Right kidney (tissue), 1 donor: ENCODE results near the gene HSPA12A.

Experiments
- DNase-seq: peaks from one replicate; pipeline ENCODE4 v3.0.0-alpha.2; 2016

HSPA12A gene

DNA sequence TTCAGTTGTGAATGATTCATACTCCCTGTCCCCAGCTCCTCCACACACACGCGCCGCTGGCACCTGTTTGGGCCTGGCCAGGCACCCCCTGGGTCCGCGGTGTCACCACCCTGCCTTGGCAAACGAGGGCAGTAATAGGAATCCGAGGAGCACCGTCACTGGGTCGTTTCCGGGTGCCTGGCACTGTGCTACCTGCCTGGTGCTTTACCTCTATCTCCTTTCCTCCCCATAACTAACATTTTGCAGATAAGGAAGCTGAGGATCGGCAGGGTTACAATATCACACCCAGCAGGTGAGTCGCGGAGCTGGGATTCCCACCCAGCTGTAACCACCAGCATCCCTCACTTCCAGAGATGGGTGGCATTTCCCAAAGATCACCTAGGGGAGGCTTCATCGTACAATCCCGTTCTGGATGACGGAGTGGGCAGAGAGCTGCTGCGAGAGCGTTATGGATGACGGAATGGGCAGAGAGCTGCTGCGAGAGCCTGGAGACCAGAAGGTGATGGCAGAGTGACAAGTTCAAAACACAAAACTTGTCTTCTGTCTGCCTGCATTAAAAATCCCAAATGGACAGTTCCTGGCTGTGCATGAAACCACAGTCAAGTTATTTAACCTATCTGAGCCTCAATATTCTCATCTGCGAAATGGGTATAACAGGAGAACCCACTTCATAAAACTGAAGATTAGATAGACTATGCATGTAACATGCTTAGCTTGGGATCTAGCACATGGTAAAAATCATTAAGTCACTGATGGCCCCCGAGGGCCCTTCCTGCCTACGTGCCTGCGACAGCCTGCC is 1.1 kb upstream of the HSPA12A start:
- no peak for DNase-seq

DNA sequence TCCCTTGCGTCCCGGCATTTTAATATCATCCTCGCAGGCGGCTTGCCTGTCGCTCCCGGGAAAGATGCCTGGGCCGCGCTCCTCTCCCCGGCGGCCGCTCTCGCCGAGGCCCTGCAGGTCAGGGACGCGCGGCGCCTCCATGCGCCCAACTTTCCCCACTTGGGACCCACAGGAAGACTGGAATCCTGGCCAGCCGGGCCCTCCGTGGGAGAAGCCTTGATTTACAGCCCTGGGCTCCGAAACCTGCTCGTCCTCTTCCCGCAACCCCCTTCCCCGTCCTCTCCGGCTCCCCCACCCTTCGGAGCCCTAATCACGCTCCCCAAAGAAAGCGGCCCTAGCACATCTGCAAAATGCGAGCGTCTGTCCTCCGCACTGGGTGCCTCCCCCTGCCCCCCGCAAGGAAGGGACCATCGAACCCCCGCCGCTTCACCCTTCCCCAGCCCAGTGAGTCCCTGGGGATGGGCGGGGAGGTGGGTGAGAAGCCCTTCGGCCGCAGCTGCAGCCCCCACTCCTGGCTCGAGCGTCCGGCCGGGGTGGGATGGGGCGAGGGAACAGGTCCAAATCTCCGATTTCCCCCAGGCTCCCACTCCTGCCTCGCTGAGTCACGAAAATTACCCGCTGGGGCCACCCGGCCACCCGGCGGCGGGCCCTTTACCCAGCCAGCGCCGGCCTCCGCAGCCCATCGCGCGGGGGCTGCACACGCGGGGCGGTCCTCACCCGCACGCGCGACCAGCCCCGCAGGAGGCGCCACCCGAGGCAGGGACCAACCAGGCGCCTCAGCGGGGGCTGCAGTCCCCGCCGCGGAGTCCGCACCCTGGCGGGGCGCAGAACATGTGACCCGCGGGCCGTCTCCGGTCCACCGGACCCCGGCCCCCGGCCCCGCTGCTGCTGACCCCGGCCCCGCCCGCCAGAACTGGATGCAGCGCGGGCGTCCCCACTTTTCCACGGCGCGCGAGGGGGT is 695 bp downstream of the HSPA12A start:
- DNase-seq: peak; percentile 68

DNA sequence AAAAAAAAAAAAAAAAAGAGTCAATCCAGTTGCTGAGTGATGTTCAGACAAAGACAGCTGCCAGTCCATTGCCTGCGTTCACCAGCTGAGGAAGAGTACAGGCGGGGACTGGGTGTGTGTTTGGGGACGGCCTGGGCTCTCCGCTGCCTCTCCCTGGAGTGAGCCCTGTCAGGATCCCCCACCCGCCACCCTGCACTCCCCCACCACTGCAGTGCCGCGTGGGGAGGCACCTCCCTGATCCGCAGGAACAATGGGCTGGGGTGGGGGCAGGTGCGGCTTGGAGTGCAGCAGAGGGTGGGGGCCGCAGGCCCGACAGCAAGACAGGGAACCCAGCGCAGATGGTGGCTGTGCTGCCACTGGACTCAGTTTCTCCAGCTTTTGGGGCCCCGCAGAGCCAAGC is 1.4 kb downstream of the HSPA12A start:
- DNase-seq: no peak

DNA sequence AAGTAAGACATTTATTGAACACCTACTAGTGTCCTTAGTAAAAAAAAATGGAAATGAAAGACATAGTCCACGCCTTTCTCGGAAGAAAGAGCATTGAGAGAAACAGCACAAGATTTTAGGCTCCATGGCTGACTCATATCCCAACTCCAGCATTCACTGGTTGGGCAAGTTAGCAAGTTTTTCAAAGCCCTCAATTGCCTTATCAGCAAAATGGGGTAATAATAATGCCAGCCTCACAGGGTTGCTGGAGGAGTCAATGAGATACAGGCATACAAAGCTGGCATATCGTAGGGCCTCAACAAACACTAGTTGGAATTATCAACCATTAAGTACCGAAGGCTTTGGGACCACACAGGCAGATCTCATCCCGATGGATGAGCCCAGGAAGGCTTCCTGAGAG is 4.0 kb downstream of the HSPA12A start:
- no peak for DNase-seq

DNA sequence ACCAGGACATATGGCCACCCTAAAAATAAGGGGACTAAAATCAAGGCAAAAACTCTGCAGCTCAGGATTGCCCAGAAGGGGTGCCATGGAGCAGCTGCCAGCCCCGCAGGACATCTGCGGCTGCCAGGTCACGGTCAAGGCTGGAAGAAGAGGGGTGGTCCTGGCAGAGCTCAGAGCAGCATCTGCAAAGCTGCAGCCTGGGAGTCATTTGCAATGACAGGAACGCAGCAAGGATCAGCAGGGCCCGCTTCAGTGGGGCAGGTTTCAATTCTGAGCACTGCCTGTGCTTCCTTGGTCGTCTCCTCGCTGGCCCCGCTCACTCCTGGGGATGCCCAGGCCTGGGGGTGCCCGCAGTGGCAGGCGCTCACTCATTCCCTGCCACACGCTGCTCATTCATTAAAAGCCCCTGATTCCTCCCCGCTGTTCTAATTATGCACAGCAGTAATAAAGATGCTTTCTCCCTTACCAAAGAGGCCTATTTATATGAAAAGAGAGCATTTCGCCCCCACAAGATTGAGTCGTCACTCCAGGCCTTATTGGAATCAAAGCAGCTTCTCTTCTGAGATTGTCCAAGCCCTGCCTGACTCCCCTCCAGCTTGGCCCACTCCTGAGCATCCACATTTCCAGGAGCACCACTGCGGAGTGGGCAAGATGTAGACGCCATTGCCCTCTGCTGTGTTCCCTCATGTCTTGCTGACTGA is 4.6 kb downstream of the HSPA12A start:
- no peak for DNase-seq

DNA sequence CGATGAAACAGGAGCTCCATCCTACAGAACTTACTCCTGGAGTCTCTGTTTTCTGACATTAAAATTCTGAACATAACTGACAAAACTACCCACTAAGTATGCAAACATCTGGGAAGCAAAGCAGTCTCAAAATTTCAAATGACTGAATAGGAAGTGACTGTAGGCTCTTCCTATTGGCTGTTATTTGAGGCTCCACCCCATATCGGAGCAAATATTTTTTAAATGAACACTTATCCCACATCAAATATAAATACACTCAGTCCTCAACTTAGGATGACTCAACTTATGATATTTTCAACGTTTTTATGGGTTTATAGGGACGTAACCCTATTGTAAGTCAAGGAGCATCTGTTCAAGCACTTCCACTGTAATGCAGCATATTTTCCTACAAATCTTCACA is 8.8 kb downstream of the HSPA12A start:
- DNase-seq: no peak

DNA sequence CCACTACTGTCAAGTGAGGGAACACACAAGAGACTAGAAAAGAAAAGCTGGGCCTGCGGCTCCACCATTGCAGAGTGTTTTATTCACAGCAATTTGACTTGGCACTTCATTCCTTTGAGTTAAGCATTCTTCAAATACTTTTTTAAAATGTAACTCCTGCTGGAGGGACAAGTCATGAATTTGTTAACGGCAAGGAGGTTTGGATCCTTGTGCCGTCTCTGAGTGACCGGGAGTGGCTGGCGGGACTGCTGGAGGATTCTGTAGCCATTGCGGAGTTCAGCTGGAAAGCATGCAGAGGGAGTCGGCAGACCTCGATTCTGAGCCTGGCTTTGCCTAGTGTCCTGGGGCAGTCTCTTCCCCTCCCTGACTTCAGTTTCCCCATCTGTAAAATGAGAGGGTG is 9.8 kb downstream of the HSPA12A start:
- DNase-seq: no peak

DNA sequence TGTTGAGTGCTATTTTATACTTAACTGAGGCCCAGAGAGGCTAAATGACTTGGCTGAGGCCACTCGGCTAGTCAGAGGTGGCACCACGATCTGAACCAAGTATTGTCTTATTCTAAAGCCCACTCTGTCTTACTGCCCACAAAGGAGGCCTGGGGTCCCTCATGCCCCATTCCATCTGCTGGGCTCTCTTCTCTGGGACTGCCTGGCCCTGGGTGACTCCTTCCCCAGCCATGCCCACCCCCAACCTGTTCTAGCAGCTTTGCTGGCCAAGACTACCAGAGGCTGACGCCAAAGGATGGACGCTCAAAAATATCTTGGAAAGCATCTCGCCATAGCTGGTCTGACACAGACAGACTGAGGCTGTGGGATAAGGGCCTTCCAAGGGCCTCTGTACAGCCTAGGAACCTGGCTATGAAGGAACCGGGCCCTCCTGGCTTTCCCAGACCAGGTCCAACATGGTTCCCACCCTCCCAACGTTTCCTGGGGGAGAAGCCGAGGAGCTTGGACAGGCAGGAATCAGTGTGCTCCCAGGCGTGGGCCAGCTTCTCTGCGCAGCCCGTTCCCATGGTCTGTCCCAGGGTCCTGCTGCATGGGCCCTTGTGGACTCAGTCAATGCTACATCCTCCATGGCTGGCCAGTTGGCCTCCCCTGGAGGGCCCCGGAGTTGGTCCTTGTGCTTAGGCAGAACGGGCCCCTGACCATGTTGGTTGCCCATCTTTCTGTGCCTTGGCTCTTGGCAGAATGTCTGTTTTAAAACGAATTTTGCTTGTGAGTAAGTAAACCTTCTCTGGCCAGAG is 11.7 kb downstream of the HSPA12A start:
- no peak for DNase-seq

DNA sequence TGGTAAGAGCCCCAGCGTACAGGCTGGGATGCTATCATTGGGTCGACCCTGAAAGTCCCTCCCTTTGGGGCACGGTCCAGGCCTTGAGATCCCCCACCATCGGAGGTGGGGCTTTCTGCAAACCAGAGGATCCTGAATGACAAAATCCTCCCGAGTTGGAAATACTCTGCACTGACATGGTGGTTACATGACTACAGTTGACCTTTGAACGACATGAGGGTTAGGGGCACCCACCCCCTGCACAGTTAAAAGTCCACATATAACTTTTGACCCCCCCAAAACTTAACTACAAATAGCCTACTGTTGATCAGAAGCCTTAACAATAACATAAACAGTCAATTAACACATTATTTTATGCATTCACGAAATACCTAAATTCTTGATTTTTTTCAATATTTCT is 13.1 kb downstream of the HSPA12A start:
- DNase-seq: no peak

DNA sequence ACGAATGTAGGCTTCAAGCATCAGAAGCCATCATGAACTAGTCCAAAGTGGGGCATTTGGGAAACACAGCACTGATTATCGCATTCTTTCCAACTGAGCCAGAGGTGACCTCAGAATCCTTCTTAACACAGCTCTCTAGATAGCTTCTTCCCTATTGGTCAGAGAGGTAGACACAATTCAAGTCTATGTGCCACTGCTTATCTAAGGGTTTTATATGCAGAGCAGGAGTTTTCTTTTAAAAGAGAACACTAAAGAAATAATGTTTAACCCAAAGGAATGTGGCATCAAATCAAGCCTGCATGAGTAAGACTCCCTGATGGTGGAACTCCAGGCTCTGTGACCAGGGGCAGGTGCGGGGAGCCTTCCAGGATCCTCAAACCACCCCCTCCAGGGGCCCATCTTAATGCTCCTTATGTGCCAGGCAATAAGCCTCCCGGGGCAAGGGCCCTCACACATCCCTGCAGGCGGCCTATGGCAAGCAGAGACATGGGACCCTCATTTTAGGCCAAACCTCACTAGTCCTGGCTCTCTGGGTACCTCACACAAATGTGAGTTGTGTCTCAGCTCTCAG is 13.8 kb downstream of the HSPA12A start:
- DNase-seq: no peak

DNA sequence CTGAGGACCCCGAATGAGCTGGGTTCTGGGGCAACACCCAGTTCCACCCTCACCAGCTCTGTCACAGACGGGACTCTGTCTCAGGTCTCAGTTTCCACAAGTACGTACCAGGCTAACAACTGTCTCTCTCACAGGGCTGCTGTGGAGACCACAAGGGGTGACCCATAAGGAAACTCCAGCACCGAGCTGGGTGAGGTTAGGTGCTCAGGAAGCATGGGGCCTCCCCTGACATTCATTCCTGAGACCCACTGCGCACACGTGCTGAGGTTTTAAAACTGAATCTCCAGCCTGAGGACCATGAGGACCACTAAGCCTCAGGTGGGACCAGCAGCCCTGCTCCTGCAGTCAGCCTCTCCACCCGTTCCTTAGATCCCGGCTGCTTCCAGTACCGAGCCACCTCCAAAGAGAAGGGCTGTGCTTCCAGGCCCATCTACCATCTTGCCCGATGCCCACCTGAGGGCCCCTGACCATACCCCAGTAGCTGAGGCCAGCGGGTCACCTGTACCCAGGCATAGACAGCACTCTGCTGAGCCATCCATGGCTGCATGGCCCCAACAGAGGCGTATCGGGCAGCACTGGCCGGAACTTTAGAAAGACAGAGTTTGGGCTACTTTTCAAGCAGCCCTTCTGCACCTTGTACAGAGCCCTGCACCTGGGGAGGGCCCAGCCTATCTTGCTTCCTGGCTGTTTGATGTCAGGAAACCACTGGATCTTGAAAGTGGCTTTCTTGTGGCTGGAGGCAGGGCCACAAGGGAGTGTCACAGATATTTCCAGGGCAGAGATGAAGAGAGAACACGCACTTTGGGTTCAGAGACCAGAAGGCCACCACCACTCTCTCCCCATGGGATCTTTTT is 18.7 kb downstream of the HSPA12A start:
- DNase-seq: no peak

DNA sequence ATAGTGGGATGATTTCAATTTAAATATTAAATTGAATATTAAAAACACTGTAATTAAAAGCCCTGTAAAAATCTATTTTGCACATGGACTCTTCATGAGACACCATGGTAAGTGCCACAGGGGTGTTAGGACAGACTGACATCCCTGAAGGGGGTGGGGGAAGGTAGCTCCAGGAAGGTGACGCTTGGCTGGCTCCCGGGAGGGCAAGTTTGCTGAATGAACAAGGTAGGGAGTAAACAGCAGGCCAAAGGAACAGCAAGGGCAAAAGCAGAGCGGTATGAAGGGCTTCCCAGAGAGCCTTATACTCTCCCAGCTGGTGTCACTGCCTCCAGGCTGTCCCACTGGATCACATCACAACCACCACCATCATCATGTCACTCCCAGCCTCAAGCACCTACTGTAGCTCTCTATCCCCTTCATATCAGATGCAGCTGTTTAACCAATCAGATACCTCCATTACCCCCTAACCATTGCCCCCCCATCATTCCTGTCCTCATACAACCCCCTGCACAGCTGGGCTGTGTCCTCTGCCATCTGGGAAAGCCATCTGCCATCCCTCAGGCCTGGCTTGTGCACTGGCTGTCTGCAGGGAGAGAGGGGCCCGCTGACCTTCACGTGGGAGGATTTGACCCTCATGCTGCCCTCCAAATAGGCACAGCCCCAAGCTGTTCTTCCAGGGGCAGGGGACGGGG is 19.5 kb downstream of the HSPA12A start:
- no peak for DNase-seq

DNA sequence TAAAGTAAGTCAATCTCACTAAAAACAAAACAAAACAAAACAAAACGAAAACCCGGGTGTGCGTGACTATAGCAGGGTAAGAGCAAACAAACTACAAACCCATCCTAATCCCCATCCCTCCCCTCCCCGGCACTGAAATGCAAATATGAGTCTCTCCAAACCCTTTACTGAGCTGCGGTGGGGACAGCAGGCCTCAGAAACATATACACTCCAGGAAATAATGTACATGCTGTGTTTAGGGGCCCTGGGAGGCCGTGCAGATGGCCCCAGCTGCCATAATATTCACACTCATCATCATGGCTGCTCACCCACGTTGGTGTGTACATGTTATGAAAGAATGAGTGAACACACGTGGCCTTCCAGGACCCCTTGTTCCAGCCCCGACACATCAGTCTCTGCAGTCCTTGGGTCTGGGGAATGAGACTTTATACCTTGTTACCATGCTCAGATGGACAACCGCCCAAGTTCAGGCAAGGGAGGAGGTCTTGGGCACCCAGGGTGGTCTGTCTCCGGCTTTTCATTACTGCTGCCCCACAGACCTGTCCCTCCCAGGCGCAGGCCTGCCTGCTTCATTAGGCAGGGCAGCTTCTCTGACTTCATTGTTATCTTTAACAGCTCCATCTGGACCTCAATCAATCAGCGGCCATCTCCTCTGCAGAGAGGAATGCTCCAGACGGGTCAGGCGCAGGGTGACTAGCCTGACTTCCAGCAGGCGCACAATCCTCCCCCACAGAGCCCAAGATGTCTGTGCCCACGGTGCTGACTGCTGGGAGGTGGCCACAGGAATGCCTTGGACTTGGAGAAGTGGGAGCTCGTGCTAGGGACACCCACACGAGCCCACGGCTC is 20.6 kb downstream of the HSPA12A start:
- peak; percentile 73 for DNase-seq

DNA sequence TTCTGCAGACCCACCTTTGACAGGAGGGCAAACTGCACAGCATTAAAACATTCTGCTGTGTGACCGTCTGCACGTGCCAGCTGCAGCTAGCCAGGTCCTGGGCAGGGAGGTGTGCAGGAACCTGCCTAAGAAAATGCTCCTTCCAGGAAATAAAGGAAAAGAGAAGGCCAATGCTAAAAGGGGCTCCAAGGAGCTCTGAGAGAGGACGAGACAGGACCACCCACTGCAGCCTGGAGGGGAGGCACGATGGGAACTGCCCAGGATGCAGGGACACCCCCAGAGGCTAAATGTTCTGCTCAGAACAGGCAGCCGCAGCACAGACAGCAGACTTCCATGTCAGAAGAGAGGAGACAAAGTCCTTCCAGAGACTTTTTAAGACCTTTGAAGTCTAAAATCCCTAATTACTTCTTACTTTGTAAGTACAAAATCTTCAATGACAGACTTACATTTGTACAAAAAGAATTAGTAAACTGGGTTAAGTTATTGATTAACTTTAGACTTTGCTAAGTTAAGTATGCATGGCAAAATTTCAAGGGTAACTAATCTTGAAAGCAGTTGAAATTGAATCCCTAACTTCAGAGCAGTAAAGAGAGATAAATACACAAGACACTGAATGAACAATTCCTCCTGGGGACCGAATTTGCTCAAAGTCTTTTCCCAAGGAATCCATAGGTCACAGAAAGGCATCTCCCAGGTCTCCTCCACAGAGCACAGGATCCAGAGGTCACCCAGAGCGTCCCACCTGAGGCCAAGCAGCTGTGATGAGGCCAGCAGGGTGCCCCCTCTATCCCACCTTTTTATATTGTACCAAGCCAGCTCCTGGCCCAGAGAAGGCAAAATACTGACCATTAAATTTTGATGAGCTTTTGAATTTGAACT is 21.5 kb downstream of the HSPA12A start:
- peak; percentile 61 for DNase-seq

DNA sequence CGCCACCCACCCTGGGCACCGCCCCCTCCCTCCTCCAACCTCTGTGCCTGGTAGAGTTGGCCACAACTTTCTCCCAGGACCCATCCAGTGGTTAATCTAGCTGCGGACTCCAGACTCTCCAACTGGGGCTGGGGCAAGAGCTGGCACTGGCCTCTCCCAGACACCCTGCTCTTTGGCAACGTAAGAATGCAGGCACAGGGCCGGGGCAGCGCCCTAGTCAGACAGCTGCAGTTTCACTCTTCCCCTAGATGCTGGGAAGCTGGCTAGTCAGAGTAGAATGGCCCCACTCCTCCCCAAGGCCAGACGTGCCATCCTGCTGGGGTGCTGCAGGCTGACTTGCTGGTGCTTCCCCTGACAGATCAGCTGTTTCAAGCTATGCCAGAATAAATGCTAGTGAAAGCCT is 22.1 kb downstream of the HSPA12A start:
- no peak for DNase-seq

DNA sequence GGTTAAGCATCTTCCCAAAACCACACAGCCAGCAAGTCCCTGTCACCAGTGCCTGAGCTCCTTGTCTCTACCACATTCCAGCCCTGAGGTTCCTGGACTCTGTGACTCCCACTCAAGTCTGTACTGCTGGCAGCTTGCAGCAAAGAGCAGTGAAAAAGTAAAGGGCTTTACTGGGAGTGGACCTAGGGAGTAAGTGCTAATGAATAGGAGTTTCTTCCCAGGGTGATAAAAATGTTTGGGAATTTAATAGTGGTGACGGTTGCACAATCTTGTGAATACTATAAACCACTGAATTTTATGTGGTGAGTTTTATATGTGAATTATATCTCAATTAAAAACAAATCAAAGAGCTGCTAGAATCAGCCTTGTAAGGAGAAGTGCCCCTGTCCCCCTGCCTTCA is 22.6 kb downstream of the HSPA12A start:
- no peak for DNase-seq

DNA sequence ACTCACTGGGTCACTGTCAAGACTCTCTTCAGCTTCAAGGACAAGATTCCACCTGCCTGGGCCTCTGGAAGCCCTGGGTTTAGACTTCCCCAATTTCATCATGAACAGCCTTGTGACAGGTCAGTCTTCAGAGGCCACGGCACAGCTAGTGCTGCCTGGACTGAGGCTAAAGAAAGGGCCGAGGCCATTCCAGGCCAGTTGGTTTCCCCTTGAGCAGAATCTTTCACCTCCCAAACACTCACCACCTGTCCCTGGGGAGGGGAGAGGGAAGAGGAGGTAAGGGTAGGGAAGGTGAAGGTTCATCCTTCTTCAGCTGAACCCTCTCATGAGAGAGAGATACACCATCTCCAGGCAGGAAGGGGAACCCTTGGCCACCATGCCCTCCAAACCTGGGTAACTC is 24.3 kb downstream of the HSPA12A start:
- DNase-seq: no peak

DNA sequence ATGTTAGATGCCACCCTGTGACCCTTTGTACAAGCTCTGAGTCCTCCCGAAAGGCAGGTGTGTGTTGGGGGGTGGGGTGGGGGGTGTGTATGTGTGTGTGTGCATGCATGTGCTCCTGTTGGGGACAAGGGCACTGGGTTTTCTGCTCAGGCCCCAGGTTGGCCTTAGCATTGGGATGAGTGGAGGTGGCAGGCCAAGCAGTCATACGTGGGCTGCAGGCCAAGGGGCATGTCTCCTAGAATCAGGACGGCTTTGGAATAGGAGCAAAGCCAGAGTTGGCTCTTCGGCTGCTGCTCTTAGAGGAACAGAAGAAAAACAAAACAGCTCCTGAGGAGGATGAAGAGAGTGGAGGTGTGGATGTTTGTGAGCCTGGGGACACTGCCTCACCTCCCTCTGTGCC is 26.0 kb downstream of the HSPA12A start:
- DNase-seq: no peak
